Measurements from ENCODE around the gene FLNB. TPM values are rescaled to one million over a fixed set of nuclear protein-coding genes. Genes with fewer than 3 reads are reported as not detected.

The FLNB gene
- total and polyA plus RNA-seq, 9 of the 15 experiments (the other 6 are each of a cell fraction or from before 2014, with no cell fraction given) = 9.4 to 48.1 (median 25.6) TPM

DNA sequence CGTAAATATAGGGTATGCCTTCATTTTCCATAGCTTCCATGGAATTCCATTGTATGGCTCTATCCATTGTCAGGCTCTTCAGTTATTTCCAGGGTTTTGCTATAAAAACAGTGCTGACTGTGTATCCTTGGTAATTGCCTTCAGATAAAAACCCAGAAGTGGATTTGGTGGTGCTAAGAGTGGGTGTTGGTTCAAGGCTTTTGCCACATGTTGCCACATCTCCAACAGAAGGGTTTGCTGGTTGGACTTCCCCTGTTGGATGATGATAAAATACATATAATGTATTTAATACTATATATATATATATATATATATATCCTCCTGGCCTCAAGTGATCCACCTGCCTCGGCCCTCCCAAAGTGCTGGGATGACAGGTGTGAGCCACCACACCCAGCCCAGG lies 97.8 kb downstream of the FLNB start:
- Histone ChIP-seq H3K79me2 (ENCODE audit: control insufficient read depth, insufficient read depth, low read length) (no peaks in the 10 kb centered on the region), H3K9me3 (replicated peaks; ENCODE audit: control insufficient read depth, insufficient read depth, low read depth, low read length) (no peaks in the 10 kb centered on the region), H3K27me3 (ENCODE audit: control insufficient read depth in 2 of 2, insufficient read depth in 2 of 2, low read length in 2 of 2) (no peaks in the 10 kb centered on the region), H3K4me1 (replicated peaks in 1 of 2; ENCODE audit: control insufficient read depth in 2 of 2, insufficient read depth in 2 of 2, low read length in 2 of 2) (peaks cover 0 to 4% of the 10 kb centered on the region in 2 experiments; a peak in 3 of 5 replicates), H3K9ac (ENCODE audit: insufficient read depth in 1 of 2, low read depth in 2 of 2, low read length in 2 of 2) (no peak overlapping the region), H3K9me1 (ENCODE audit: control insufficient read depth, insufficient read depth, low read length) (no peaks in the 10 kb centered on the region), H3K4me2 (ENCODE audit: insufficient read depth, low read length) (no peak overlapping the region), H4K20me1 (replicated peaks; ENCODE audit: control insufficient read depth, insufficient read depth, low read length) (no peaks in the 10 kb centered on the region), H3K4me3 (no peak overlapping the region), H3K36me3 (ENCODE audit: control insufficient read depth, insufficient read depth, low read length) (peaks cover 61% of the 10 kb centered on the region; the same call in 2 of the 3 replicates), H3K27ac (ENCODE audit: extremely low read depth, low read depth, low read length) (no peak overlapping the region), H2AFZ (ENCODE audit: low read depth, low read length) (no peak overlapping the region)
- TF ChIP-seq IFI16 (CRISPR knock-in tag; IDR thresholded peaks at IDR 0.05) (no peak), ZNF175 (CRISPR knock-in tag; IDR thresholded peaks at IDR 0.05; ENCODE audit: low read depth) (no peak), RBM25 (IDR thresholded peaks at IDR 0.05; ENCODE audit: low read depth, low read length, severe bottlenecking) (no peak), RUNX1 (IDR thresholded peaks at IDR 0.05; ENCODE audit: low read depth) (no peak), DDX20 (tag; IDR thresholded peaks at IDR 0.05; ENCODE audit: low read depth) (no peak), ASH1L (IDR thresholded peaks at IDR 0.05; ENCODE audit: borderline replicate concordance, low read depth, partially characterized antibody) (no peak), CC2D1A (IDR thresholded peaks at IDR 0.05) (no peak), RAD51 (IDR thresholded peaks at IDR 0.05; ENCODE audit: borderline replicate concordance, low read depth) (no peak)
- TF ChIP-seq, protein P1, sequence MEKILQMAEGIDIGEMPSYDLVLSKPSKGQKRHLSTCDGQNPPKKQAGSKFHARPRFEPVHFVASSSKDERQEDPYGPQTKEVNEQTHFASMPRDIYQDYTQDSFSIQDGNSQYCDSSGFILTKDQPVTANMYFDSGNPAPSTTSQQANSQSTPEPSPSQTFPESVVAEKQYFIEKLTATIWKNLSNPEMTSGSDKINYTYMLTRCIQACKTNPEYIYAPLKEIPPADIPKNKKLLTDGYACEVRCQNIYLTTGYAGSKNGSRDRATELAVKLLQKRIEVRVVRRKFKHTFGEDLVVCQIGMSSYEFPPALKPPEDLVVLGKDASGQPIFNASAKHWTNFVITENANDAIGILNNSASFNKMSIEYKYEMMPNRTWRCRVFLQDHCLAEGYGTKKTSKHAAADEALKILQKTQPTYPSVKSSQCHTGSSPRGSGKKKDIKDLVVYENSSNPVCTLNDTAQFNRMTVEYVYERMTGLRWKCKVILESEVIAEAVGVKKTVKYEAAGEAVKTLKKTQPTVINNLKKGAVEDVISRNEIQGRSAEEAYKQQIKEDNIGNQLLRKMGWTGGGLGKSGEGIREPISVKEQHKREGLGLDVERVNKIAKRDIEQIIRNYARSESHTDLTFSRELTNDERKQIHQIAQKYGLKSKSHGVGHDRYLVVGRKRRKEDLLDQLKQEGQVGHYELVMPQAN (IDR thresholded peaks at IDR 0.05; ENCODE audit: borderline replicate concordance) = no peak
- TF ChIP-seq, protein P2, sequence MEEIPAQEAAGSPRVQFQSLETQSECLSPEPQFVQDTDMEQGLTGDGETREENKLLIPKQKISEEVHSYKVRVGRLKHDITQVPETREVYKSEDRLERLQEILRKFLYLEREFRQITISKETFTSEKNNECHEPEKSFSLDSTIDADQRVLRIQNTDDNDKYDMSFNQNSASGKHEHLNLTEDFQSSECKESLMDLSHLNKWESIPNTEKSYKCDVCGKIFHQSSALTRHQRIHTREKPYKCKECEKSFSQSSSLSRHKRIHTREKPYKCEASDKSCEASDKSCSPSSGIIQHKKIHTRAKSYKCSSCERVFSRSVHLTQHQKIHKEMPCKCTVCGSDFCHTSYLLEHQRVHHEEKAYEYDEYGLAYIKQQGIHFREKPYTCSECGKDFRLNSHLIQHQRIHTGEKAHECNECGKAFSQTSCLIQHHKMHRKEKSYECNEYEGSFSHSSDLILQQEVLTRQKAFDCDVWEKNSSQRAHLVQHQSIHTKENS (CRISPR knock-in tag; IDR thresholded peaks at IDR 0.05) = no peak
- TF ChIP-seq, protein P3, sequence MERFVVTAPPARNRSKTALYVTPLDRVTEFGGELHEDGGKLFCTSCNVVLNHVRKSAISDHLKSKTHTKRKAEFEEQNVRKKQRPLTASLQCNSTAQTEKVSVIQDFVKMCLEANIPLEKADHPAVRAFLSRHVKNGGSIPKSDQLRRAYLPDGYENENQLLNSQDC (CRISPR knock-in tag; IDR thresholded peaks at IDR 0.05) = no peak
- TF ChIP-seq, protein P4, sequence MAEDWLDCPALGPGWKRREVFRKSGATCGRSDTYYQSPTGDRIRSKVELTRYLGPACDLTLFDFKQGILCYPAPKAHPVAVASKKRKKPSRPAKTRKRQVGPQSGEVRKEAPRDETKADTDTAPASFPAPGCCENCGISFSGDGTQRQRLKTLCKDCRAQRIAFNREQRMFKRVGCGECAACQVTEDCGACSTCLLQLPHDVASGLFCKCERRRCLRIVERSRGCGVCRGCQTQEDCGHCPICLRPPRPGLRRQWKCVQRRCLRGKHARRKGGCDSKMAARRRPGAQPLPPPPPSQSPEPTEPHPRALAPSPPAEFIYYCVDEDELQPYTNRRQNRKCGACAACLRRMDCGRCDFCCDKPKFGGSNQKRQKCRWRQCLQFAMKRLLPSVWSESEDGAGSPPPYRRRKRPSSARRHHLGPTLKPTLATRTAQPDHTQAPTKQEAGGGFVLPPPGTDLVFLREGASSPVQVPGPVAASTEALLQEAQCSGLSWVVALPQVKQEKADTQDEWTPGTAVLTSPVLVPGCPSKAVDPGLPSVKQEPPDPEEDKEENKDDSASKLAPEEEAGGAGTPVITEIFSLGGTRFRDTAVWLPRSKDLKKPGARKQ (CRISPR knock-in tag; IDR thresholded peaks at IDR 0.05) = no peak
- ChIA-PET CTCF (ENCODE audit: low intra/inter-chr PET ratio) (no interaction called here), POLR2A (no interaction called here)
- WGBS (ENCODE audit: insufficient coverage, low coverage, missing lambda C conversion rate) = 100% methylated on average over 2 of the region's 2 CpGs
- in situ Hi-C loops (cut with MboI) (no loop called here), intact Hi-C loops (cut with micrococcal nuclease) (no loop called here)
- FAIRE-seq (no peak), ATAC-seq (no peak), DNase-seq (ENCODE audit: extremely low read depth in 1 of 4, low spot score in 3 of 4) (no peak)
- BruUV-seq (replicated peaks) = no TSS peak

Measured in K562 (cell line).